ENCODE measurements around the gene ZNF292.

DNA sequence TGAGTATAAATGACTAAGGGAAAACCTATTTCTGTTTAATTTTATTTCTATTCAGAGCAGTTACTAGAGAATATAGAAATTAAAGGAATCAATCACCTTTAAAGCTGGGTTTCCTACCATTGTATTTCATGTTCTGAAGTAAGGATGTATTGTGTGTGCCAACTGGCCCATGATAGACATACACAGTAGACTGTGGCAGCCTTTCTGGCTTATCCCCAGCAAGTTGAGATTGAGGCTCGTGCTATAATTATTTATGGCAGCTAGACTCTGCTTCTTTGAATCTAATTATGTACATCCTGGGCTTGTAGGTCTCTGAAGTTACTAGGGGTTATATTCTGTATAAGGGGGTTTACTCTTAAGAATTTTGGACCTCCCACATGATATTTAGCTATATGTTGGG lies 44.4 kb downstream of the ZNF292 start:
- no peak for TF ChIP-seq GATA2 (IDR thresholded peaks at IDR 0.05; ENCODE audit: low read depth, low read length)
- no peak for TF ChIP-seq GATA3 (IDR thresholded peaks at IDR 0.05; ENCODE audit: low read depth, low read length)

All from SH-SY5Y (cell line).